Nephron progenitor cell (in vitro differentiated cells): Measurements from ENCODE around the gene MS4A3.
"Not testable (repeated sequence)": the region's sequence is repeated elsewhere in the genome, so short reads cannot be mapped to it uniquely, and the experiment has no call there.

Experiments used
- DNase-seq: peaks from one replicate; pipeline ENCODE4 v3.0.0; 2021
- H3K27ac Mint-ChIP-seq: 2 replicates; pipeline ENCODE4 v1.8.0; 2021; ENCODE audit warnings: mild to moderate bottlenecking, moderate library complexity, mixed read lengths
- H3K27me3 Mint-ChIP-seq: 2 replicates; pipeline ENCODE4 v1.8.0; 2021; ENCODE audit warnings: mild to moderate bottlenecking, low read depth, mixed read lengths; ENCODE audit not compliant: poor library complexity
- H3K36me3 Mint-ChIP-seq: 2 replicates; pipeline ENCODE4 v1.8.0; 2021; ENCODE audit warnings: low read depth, mixed read lengths
- H3K4me1 Mint-ChIP-seq: 2 replicates; pipeline ENCODE4 v1.8.0; 2021; ENCODE audit warnings: mixed read lengths
- H3K4me3 Mint-ChIP-seq: 2 replicates; pipeline ENCODE4 v1.8.0; 2021; ENCODE audit warnings: mild to moderate bottlenecking, moderate library complexity, mixed read lengths
- H3K9me3 Mint-ChIP-seq: 2 replicates; pipeline ENCODE4 v1.8.0; 2021; ENCODE audit warnings: mild to moderate bottlenecking, moderate library complexity, mixed read lengths
- CTCF ChIP-seq: fragments of 200-600 bp; sonication (generic); IDR thresholded peaks from 2 replicates; pipeline ENCODE4 v1.5.0; 2021; ENCODE audit warnings: antibody characterized with exemption

Gene MS4A3

GRCh38 chr11:60059052-60059451 lies 2.6 kb downstream of the MS4A3 start:
- TF ChIP-seq CTCF, result no peak
- Mint-ChIP-seq H3K4me1 (no peaks in the 10 kb centered on the region), H3K9me3 (no peaks in the 10 kb centered on the region), H3K27ac (no peak overlapping the region), H3K36me3 (no peaks in the 10 kb centered on the region), H3K27me3 (no peaks in the 10 kb centered on the region), H3K4me3 (no peak overlapping the region)
- no peak for DNase-seq

- no peak overlapping the region for H3K4me3 Mint-ChIP-seq
- H3K36me3 Mint-ChIP-seq, result no peaks in the 10 kb centered on the region
- no peak for DNase-seq
- no peak overlapping the region for H3K27ac Mint-ChIP-seq
- no peak for TF ChIP-seq CTCF
- H3K9me3 Mint-ChIP-seq, result no peaks in the 10 kb centered on the region
- no peaks in the 10 kb centered on the region for H3K27me3 Mint-ChIP-seq
- no peaks in the 10 kb centered on the region for H3K4me1 Mint-ChIP-seq
Observed at GRCh38 chr11:60059521-60060240, 3.2 kb downstream of the MS4A3 start.

- no peak for TF ChIP-seq CTCF
- H3K36me3 Mint-ChIP-seq, result no peaks in the 10 kb centered on the region
- no peak for DNase-seq
- no peak overlapping the region for H3K27ac Mint-ChIP-seq
- no peaks in the 10 kb centered on the region for H3K9me3 Mint-ChIP-seq
- no peak overlapping the region for H3K4me3 Mint-ChIP-seq
- no peaks in the 10 kb centered on the region for H3K4me1 Mint-ChIP-seq
- no peaks in the 10 kb centered on the region for H3K27me3 Mint-ChIP-seq
Observed at GRCh38 chr11:60064111-60064510, 7.6 kb downstream of the MS4A3 start.

GRCh38 chr11:60065801-60066200 lies 9.3 kb downstream of the MS4A3 start:
- Mint-ChIP-seq H3K4me1 (no peaks in the 10 kb centered on the region), H3K27me3 (no peaks in the 10 kb centered on the region), H3K27ac (no peak overlapping the region), H3K36me3 (no peaks in the 10 kb centered on the region), H3K4me3 (no peak overlapping the region), H3K9me3 (no peaks in the 10 kb centered on the region)
- no peak for DNase-seq
- TF ChIP-seq CTCF, result no peak

GRCh38 chr11:60069450-60069849 lies 13.0 kb downstream of the MS4A3 start:
- H3K27me3 Mint-ChIP-seq, result no peaks in the 10 kb centered on the region
- peaks cover 10% of the 10 kb centered on the region for H3K4me1 Mint-ChIP-seq
- no peak overlapping the region for H3K4me3 Mint-ChIP-seq
- no peak overlapping the region for H3K27ac Mint-ChIP-seq
- peaks cover 9% of the 10 kb centered on the region for H3K9me3 Mint-ChIP-seq
- TF ChIP-seq CTCF, result no peak
- DNase-seq, result no peak
- no peaks in the 10 kb centered on the region for H3K36me3 Mint-ChIP-seq

GRCh38 chr11:60071644-60072043 lies 15.2 kb downstream of the MS4A3 start:
- H3K27me3 Mint-ChIP-seq, H3K36me3 Mint-ChIP-seq, H3K4me1 Mint-ChIP-seq, H3K27ac Mint-ChIP-seq, H3K4me3 Mint-ChIP-seq, DNase-seq: not testable (repeated sequence)
- H3K9me3 Mint-ChIP-seq, result peaks cover 13% of the 10 kb centered on the region
